ENCODE data around the gene MYBPC2.

GRCh38 chr19:50513746-50514345 is 81.2 kb downstream of the MYBPC2 start, which contains the start of gene ASPDH:
- no peak for TF ChIP-seq CTCF (IDR thresholded peaks at IDR 0.05)
- TF ChIP-seq POLR2A (IDR thresholded peaks at IDR 0.05), result no peak
